ENCODE results near the gene PAIP2B.

DNA sequence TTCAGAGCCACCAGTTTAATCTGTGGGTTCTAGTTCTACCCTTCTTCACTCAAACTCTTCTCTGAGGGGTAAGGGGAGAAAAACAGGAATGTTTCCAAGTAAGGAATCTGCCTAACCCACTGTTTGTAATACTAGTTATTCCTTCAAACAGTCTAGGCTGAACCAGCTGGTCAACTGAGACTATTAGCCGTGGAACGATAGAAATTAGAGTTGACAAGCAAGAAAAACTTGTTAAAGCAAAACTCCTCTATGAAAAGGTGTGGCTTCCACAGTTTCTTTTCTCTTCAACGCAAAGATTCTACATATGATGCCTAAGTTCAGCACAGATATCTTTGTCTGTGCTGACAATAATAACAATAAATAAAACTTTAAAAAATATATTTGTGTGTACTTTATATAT is 11.5 kb downstream of the PAIP2B start:
- TF ChIP-seq CTCF (conservative IDR thresholded peaks at IDR 0.05; ENCODE audit: low read depth, low read length) (no peak), EZH2 (IDR thresholded peaks at IDR 0.05; ENCODE audit: borderline replicate concordance, low read depth, low read length, poor library complexity, severe bottlenecking) (no peak)
